ENCODE measurements around the gene STXBP2.

DNA sequence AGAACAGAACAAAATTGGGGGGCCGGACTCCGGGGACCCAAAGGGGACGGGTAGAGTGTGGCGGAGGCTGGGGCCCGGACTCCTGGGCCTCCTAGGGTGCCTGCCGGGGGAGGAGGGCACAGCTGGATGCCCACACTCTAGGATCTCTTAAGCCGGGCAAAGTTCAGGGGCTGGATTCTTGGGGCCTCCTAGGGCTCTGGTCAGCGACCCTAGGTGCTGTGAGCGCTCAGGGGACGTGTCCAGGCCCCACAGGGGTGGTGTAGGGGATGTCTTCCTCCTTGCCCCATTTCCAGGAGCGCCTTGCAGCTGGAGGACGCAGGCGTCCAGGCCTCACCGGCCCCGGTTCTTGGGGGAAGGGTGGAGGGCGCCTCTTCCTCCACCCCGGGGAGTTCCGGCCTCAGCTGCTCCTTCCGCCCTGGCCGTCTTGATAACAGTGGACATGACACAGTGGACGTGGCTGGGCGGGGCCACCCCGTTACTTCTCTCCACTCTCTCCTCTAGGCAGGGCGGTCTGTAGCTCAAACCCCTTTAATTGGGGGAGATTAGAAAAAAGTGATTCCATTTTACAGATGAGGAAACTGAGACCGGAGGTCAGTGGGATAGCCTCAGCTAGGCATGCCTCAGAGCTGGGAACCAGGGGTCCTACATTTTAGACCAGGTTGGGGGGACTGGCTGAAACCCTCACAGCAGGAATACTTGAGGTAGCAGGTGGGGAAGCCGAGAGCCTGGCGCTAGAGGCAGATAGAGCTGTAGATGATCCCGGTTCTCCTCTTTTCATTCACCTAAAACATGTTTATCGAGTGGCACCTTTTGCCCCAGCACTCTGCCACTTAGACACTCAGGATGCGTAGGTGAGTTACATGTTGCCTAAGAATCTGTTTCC is 705 bp downstream of the STXBP2 start:
- TF ChIP-seq, protein P1, sequence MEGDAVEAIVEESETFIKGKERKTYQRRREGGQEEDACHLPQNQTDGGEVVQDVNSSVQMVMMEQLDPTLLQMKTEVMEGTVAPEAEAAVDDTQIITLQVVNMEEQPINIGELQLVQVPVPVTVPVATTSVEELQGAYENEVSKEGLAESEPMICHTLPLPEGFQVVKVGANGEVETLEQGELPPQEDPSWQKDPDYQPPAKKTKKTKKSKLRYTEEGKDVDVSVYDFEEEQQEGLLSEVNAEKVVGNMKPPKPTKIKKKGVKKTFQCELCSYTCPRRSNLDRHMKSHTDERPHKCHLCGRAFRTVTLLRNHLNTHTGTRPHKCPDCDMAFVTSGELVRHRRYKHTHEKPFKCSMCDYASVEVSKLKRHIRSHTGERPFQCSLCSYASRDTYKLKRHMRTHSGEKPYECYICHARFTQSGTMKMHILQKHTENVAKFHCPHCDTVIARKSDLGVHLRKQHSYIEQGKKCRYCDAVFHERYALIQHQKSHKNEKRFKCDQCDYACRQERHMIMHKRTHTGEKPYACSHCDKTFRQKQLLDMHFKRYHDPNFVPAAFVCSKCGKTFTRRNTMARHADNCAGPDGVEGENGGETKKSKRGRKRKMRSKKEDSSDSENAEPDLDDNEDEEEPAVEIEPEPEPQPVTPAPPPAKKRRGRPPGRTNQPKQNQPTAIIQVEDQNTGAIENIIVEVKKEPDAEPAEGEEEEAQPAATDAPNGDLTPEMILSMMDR (conservative IDR thresholded peaks at IDR 0.05 in 1 of 2, IDR thresholded peaks at IDR 0.05 in 1 of 2; ENCODE audit: extremely low read depth in 1 of 2, insufficient read depth in 1 of 2, low read depth in 1 of 2, low read length in 2 of 2): no peak
- TF ChIP-seq EZH2 (IDR thresholded peaks at IDR 0.05; ENCODE audit: borderline replicate concordance, low read length): no peak
